ENCODE measurements around the gene SPNS2.

Gene SPNS2, protein sequence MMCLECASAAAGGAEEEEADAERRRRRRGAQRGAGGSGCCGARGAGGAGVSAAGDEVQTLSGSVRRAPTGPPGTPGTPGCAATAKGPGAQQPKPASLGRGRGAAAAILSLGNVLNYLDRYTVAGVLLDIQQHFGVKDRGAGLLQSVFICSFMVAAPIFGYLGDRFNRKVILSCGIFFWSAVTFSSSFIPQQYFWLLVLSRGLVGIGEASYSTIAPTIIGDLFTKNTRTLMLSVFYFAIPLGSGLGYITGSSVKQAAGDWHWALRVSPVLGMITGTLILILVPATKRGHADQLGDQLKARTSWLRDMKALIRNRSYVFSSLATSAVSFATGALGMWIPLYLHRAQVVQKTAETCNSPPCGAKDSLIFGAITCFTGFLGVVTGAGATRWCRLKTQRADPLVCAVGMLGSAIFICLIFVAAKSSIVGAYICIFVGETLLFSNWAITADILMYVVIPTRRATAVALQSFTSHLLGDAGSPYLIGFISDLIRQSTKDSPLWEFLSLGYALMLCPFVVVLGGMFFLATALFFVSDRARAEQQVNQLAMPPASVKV

DNA sequence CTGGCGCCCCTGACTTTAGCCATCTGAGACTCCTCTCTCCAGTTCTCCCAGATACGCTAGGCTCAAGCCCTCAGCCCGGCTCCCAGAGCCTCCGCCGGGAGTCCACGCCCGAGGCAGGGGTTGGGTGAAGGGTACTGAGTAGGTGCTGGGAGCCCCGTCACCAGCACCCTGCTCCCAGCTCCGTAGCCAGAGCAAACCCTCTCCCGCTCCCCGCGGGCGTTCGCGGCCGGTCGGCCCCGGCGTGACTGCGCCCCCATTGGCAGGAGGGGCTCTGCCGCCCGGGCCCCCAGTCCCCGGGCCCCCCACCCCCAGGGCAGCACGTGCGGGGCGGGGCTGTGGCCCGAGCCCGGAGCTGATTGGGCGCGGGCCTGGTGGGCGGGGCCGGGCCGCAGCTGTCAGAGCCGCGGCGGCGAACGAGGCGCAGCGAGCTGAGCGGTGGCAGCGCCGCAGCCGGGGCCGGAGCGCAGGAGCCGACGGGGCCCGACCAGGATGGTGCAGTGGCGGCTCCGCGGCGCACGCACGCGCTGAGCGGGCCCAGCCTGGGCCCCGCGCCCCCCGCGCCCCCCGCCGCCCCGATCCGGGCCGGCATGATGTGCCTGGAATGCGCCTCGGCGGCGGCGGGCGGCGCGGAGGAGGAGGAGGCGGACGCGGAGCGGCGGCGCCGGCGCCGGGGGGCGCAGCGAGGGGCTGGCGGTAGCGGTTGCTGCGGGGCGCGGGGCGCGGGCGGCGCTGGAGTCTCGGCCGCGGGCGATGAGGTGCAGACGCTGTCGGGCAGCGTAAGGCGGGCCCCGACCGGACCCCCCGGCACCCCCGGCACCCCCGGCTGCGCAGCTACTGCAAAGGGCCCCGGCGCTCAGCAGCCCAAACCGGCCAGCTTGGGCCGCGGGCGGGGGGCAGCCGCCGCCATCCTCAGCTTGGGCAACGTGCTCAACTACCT is at the start of gene SPNS2:
Gene SPNS2, plus strand, starts transcription at position 421 of the 937 bp plus-strand sequence. Its CDS starts 167 bp downstream, at position 588.
- peak in 2 of 3 donors; percentile 20 to 49 for DNase-seq (ENCODE audit: low read depth in 3 of 3)

DNA sequence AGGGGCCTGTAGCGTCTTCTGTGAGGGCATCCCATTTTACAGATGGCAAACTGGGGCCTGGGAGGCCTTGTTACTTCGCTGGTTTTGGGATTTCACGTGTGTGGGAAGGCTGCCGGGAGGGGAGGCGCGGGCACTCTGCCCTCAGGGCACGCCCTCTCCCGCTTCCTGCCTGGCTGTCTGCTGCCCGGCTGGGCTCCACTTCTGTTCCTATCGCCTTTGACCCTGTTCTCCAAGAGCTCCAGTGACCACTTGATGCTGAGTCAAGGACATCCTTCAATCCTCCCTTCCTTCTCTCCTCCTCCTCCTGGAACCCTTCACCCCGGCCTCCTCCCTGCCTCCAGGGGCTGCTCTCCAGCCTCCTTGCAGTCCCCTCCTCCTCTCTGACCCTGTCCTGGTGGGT is 48.9 kb upstream of the SPNS2 start:
- DNase-seq (ENCODE audit: low read depth in 3 of 3), result no peak

DNA sequence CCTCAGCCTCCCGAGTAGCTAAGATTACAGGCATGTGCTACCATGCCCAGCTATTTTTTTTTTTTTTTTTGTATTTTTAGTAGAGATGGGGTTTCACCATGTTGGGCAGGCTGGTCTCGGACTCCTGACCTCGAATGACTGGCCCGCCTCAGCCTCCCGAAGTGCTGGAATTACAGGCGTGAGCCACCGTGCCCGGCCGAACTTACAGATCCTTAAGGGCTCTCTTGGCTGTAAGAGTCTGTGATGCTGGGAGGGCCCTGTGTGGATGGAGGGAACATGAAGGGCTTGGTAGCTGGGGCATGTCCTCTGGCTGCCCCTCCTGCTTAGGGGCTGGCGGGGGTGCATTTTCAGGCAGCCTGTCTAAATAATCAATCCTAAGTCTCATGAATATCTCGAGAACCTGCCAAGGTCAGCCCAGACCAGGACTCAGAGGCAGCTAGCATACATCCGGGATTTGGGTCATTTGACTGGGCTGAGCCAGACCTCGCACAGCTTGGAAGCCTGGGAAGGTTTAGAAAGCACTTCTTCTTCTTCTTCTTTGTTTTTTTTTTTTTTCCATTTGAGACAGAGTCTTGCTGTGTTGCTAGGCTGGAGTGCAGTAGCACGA is 47.9 kb upstream of the SPNS2 start:
- no peak for DNase-seq (ENCODE audit: low read depth in 3 of 3)

DNA sequence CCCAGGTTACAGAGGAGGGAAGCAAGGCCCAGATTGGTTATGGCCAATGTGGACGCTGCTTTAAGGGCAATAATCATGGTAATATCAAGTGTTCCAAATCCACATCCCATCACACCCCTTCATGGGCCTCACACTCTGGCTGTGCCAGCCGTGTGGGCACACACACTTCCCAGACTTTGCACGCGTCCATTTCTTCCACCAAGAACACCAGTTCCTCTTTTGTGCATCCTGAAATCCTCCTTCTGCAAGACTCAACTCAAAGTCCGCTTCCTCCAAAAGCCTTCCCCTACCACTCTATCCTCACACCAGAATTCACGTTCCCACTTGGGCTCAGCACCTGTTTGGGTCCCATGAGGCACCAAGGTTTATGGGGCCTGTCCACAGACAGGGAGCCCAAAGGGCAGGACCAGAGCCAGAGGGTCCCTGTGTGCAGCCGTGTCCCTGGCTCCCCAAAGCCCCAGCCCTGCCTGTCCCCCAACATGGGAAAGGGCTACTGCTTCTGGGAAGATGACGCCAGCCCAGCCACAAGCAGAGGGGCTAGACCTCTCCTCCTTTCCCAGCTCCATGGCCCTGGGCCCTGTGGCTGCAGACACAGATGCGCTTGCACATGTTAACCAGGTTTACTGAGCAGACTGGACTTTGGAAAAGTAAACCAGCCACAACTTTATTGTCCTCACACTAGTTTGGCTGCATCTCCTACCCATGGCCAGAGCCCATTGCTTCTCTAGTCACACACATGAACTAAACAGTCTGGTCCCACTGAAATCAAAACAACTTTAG is 44.7 kb upstream of the SPNS2 start:
- DNase-seq (ENCODE audit: low read depth in 3 of 3), result no peak

DNA sequence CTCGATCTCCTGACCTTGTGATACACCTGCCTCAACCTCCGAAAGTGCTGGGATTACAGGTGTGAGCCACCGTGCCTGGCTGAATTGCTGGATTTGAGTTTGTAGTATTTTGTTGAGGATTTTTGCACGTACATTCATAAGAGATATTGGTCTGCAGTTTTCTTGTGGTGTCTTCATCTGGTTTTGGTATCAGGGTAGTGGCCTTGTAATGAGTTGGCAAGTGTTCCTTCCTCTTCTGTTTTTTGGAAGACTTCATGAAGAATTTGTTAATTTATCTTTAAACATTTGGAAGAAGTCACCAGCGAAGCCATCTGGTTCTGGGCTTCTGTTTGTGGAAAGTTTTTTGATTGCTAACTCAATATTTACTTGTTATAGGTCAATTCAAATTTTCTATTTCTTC is 38.0 kb upstream of the SPNS2 start:
- DNase-seq (ENCODE audit: low read depth in 3 of 3), result no peak

DNA sequence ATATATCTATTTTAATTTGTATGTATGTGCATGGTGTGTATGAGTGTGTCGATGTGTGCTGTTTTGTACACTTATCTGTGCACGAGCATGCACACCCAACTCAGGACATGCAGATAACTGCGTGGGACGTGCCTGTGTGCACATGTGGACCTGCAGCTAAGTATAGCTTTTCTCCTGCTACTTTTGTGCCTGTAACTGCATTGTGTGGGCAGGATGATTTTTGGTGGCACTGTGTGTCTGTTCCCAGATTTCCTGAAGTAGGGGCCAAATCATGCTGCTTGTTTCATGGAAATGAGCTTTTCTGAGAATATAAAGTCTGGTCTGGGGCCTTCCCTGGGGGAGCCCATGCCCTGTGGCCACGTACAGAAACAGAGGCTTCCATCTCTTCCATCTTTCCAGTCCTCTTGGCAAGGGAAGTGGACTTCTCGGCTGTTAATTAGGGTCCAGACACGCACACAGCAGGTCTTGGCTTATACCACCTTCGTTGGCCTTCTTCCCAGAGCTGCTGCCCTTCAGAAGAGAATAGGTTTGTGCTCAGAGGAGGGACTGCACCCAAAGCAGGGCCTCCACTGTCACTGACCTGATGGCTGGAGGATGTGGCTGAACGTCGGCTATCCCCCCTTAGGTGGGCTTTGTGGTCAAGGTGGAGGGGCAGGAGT is 34.7 kb upstream of the SPNS2 start:
- no peak for DNase-seq (ENCODE audit: low read depth in 3 of 3)

DNA sequence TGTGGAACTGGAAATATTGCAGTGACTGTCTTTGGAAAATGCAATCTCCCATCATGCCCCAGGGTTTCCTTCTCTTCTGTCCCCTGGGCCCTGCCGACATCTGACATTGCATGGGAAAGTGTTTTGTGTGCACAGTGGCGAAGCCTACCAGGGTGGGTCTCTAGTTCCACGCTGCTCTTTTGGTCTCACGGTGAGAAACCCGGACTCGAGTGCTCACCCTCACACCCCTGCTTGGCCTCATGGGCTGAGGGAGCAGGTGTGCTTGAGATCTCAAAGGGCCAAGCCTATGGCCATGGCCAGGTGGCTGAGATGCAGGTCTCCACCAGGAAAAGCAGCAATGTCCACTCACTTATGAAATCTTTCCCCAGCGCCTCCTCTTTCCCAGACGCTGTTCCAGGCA is 32.9 kb upstream of the SPNS2 start:
- no peak for DNase-seq (ENCODE audit: low read depth in 3 of 3)

DNA sequence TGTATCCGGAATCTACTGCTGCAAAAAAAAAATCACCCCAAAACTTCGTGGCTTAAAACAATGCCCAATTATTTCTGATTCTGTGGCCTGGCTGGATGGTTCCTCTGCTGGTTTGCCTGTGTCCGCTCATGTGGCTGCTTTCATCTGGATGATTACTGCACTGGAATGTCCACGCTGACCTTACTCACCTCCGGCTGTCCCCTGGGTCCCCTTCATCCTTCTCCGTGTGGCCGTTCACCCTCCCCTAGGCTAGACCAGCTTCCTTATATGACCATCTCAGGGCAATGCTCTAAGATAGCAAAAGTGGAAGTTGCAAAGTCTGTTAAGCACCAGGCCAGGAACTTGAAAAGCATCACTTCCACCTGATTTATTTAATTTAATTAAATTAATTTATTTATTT is 31.4 kb upstream of the SPNS2 start:
- no peak for DNase-seq (ENCODE audit: low read depth in 3 of 3)

DNA sequence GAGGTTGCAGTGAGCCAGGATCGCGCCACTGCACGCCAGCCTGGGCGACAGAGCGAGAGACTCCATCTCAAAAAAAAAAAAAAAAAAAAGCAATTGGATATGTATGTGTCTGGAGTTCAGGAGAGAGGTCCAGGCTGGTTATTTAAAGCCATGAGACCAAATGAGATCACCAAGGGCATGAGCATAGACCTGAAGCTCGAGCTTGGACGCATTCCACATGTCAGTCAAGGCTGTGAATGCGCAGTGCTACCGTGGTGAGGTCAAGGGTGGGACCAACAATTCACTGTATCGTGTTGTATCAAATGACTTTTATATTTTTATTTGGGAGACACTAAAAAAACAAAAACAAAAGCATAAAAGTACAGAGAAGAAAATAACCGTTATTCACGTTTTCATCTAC is 29.1 kb upstream of the SPNS2 start:
- DNase-seq (ENCODE audit: low read depth in 3 of 3), result no peak

DNA sequence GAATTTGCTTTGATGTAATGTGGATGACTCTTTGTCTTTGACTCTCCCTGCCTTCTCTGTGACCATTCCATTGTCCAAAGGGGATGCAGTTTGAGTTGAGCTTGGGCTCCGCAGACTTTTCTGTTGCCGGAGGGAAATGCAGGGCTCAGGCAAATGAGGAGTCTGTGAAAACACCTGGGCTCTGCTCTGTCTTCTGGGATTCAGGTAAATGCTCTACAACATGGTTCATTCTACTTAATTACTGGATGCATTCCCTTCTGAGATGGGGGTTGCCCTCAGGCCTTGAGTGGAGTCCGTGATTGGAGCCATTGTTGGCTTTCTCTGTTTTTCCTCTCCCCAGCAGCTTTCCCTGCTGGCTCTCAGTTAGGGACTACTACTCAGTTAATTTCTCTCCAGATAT is 26.4 kb upstream of the SPNS2 start:
- DNase-seq (ENCODE audit: low read depth in 3 of 3), result no peak

DNA sequence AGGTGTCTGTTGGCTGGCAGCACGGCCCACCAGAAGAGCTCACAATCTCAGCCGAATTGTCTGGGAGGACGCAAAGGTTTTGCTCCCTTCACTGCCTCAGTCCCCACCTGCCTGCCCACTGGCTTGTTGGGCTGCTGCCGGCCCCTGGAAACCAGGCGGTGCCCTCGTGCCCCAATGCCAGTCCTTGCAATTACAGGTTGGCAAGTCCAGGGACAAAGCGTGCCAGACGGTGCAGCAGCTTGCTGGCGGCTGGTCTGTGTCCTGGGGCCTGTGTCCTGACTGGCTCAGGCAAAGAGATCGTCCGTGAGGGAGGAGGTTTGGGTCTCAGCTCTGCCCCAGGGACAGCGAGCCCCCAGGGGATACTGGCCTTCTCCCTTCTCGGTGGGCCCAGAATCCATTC is 24.6 kb upstream of the SPNS2 start:
- no peak for DNase-seq (ENCODE audit: low read depth in 3 of 3)

DNA sequence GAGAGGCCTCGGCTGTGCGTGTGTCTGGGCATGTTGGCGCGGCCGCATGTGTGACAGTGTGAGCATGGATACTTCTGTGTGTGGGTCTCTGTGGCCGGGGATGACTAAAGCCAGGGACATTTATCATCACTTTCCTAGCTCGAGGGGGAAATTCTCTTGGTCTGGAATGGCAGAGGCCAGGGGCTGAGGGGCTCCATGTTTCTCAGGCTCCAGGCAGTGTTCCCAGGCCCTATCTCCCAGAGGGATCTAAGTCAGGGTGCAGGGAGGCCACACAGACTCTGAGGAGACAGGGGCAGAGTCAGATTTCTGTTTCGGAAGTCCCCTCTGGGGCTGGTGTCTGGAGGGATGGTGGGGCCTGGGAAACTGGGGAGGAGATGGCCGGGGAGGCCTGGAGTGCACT is 23.7 kb upstream of the SPNS2 start:
- no peak for DNase-seq (ENCODE audit: low read depth in 3 of 3)

DNA sequence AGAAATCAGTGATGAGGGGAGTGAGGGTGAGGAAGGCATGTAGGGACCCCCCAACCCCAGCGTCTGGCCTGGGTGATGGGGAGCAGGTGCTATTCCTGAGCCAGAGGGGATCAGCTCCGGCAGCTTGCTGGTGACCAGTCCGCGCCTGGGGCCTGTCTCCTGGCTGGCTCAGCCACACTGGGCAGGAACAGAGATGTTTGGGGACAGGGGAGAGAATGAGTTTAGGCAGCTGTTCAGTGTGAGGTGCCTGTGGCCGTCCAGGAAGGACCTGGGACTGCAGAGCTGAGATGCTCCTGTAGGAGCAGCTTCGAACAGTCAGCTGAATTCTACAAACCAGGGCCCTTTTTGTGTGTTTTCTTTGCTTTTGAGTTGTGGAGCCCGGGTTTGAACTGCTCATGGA is 23.2 kb upstream of the SPNS2 start:
- DNase-seq (ENCODE audit: low read depth in 3 of 3), result no peak

DNA sequence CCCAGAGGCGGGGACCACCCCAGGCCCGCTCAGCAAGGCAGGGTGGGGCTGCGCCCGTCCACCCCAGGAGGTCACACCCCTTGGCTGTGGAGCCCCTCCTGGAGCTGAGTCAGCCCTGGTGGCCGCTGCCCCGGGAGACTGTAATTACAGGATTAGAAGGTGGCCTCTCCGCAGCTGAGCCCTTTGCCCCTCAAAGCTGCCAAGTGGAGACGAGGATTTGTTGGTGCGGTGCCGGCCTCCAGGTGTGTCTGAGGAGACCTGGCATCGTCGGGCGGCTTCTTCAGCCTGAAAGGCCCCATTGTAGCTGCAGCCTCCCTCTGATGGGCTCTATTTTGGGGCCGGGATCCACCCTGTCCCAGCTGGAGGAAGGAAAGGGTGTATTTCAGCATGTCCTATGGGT is 22.7 kb upstream of the SPNS2 start:
- DNase-seq (ENCODE audit: low read depth in 3 of 3), result no peak

DNA sequence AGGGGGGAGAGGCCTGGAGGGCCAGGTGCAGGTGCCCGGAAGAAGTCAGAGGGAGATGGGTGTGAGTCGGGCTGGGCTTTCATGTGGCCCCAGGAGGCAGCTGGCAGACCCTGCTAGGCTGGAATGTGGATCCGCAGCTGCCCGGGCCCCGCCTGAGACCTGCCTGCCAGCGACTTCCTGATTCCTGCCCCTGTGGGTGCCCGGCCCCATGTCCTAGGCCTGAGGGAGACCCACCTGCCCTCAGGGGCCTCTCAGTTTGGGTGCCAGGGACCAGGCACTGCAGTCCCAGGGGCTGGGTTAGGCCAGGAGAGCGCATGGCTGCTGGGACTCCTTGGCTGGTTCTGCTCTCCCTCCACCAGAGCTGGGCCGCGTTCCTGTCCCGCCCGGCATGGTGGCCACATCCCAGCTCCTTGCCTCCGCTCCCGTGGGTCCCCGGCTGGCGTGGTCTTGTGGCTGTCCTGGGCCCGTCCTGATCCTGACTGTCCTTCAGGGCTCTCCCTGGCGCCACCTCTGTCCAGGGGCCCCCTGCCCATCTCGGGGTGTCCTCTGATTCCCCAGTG is 22.1 kb upstream of the SPNS2 start:
- no peak for DNase-seq (ENCODE audit: low read depth in 3 of 3)

DNA sequence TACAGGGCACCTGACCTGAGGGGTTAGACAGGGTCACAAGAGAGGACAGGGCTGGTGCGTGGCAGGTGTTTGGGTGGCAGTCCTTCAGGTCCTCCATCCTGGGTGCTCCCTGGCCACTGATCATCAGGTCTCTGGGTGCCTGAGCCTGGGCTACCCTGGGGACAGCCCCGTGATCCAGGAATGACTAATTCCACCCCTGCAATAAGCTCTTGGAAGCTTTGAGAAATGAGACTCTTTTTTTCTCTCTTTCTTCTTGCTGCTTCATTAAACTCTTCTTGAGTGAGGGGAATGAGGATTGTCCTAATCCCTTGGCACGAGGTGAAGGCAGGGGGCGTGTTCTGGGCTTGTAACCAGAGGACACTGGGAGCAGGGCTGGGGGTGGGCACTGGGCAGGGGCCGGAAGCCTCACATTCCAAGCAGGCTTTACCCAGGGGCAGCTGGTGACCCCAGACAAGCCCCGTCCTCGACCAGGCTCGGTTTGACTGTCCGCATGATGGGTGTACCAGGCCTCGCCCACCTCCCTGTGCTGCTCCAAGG is 21.4 kb upstream of the SPNS2 start:
- no peak for DNase-seq (ENCODE audit: low read depth in 3 of 3)

DNA sequence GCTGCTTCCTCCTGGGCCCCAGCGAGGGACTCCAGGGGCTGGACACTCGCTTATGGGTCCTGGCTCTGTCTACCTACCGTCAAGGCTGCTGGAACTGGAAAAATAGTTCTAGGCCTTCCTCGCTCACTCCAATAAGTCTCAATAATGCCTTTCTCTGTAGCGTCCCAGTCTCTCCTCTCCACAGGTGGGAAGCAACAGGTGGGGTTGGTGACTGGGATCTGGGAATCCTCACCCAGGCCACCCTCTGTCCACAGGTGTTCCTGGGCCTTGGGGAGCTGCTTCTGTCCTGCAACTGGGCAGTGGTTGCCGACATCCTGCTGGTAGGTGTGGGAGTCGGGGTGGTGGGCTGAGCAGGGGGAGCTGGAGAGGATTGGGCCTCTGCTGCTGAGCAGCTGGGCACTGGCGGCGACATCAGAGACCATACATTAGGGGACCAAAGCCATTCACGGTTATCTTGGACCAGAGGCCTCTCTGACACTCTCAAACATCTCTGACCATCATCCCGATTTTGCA is 20.3 kb upstream of the SPNS2 start:
- DNase-seq (ENCODE audit: low read depth in 3 of 3), result no peak

DNA sequence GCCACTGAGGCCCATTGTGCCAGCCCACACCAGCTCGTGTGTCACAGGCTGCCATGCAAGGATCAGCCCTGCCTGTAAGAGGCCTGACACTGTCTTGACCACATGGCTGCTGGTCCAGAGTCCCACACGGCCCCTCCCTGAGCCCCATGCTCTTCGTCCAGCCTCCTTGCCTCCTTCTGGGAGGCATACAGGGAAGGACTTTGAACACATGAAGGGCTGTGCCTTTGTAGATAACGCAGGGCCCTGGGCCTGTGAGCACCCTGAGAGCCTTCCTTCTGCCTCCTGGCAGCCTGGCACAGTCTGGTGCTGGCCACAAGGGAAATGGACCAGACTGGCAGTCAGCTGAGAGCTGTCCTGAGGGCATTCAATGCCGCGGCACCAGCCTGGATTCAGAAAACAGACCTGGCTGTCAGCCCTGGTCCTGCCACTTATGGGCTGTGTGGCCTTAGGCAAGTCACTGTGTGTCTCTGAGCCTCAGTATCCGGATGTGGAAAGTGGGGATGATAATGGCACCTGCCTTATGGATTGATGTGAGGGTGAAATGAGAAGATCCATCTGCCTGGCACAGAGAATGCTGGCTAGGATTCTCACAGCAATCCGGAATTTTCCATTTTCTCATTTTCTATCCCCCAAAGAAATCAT is 19.2 kb upstream of the SPNS2 start:
- no peak for DNase-seq (ENCODE audit: low read depth in 3 of 3)

DNA sequence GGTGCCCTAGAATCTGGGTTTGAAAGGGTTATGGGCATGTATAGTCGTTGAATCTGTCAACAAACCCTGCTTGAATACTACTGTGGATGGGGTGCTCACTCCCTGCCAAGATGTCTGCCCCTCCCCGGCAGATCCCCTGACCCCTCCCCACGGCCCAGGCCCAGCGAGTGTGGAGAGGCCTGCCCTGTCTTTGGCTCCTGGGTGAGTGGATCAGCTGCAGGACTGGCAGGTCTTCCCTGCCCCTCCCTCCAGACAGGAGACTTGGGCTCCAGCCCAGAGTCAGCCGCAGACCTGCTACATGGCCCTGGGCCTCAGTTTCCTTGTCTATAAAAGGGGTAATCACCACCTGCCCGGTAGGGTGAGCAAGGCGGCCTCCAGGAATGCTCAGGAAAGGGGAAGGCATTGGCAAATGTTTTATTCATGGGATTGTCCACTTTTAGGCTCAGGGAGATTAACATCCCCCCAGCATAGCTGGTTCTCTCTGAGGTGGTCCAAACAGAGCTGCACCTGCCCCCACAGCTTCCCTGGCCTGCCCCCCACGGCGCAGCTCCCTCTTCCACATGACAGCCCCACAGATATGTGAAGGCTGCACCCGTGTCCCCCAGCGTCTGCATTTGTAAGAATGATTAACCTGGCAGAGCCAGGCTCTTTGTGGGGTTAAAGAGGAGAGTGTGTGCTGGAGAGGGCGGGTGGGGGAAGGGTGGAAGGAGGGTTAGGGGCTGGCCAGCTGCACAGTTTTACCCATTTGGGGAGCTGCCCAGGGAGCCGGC is 18.5 kb upstream of the SPNS2 start:
- no peak for DNase-seq (ENCODE audit: low read depth in 3 of 3)
